ENCODE results near the gene AFF1.

AFF1 gene, protein sequence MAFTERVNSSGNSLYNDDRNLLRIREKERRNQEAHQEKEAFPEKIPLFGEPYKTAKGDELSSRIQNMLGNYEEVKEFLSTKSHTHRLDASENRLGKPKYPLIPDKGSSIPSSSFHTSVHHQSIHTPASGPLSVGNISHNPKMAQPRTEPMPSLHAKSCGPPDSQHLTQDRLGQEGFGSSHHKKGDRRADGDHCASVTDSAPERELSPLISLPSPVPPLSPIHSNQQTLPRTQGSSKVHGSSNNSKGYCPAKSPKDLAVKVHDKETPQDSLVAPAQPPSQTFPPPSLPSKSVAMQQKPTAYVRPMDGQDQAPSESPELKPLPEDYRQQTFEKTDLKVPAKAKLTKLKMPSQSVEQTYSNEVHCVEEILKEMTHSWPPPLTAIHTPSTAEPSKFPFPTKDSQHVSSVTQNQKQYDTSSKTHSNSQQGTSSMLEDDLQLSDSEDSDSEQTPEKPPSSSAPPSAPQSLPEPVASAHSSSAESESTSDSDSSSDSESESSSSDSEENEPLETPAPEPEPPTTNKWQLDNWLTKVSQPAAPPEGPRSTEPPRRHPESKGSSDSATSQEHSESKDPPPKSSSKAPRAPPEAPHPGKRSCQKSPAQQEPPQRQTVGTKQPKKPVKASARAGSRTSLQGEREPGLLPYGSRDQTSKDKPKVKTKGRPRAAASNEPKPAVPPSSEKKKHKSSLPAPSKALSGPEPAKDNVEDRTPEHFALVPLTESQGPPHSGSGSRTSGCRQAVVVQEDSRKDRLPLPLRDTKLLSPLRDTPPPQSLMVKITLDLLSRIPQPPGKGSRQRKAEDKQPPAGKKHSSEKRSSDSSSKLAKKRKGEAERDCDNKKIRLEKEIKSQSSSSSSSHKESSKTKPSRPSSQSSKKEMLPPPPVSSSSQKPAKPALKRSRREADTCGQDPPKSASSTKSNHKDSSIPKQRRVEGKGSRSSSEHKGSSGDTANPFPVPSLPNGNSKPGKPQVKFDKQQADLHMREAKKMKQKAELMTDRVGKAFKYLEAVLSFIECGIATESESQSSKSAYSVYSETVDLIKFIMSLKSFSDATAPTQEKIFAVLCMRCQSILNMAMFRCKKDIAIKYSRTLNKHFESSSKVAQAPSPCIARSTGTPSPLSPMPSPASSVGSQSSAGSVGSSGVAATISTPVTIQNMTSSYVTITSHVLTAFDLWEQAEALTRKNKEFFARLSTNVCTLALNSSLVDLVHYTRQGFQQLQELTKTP

DNA sequence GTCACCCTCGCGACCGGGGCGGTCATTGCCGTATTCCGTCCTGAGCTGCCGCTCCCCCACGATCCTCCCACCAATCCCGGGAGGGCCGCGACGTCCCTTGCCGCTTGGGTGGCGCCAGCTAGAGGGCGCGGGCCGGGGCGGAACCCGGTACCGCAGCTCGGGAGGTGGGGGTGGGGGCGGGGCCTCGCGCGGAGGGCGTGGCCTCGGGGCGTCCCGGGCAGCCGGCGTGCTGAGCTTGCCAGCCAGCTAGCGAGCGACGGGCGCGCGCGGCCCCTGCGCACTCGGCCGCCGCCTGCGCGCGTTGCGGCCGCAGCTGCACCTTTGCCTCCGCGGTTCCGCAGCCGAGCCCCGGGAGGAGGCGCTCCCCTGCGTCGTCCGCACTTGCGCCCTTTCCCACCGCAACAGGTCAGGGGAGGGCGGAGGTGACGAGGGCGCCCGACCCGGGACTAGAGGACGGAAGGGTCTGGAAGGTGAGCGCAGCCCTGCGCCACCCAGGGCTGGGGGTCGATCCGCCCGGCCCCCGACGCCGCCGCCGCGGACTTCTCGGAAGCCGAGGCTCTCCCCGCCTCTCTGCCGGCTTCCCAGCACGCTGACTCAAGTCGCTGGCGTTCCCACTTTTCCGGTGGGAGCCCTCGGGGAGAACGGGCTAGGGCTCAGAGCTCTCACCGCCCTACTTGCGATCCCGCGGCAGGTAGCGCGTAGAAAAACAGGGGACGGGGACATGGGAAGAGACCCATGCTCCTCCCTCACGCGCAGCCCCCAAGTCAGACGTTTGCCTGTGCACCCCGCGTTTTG is at the start of gene AFF1:
AFF1 (plus strand) TSS at position 241 of the 795 bp plus-strand sequence. CDS start 13,523 bp downstream, outside the sequence.
- peak; percentile 93 for DNase-seq

DNA sequence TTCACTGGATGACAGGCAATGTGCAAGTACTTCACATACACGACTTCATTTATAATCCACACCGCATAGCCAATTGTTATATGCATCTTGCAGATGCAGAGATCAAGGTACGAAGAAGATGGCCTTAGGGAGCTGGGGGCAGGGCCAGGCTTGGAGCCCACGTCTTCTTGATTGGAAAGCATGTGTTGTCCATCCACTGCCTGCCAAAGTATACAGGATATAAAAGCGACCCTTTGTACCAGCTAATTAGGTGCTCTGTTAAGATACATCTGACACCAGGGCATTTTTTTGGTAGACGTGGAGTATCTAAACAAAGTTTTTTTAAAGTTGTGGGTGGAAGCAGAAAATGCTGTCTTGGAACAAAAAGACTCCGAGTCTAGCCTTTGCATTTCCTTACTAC is 44.0 kb upstream of the AFF1 start:
- DNase-seq: no peak

GRCh38 chr4:86891762-86892635 is 42.8 kb upstream of the AFF1 start, which contains the start of gene C4orf36:
C4orf36 (minus strand) TSS chr4:86892422; CDS start chr4:86891520, 902 bp downstream.
- DNase-seq: peak; percentile 72

DNA sequence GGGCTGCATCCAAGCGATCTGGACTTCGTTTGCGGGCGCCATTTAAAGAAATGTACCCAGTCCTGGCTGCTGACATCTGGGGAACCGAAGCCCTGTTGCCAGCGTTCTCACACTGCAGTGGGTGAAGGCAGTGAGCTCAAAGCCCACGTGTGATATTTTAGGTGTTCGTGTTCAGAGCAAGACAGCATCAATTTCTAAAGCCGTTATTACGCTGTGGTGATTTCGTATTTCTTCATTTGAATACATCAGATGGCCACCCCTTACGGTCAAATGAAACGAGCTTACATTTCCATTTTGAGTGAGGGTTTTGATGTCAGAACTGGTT is 42.2 kb upstream of the AFF1 start:
- DNase-seq: no peak

DNA sequence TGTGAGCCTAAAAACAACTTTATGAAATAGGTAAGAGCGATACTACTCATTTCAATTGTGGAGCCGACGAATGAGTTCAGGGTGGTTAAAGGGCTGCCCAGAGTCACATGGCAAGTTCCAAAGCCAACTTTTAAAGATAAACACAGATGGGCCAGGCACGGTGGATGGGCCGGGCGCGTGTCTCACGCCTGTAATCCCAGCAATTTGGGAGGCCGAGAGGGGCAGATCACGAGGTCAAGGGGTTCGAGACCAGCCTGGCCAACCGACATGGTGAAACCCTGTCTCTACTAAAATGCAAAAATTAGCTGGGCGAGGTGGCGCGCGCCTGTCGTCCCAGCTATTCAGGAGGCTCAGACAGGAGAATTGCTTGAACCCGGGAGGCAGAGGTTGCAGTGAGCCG is 41.7 kb upstream of the AFF1 start:
- no peak for DNase-seq

GRCh38 chr4:86894455-86894854 is 40.4 kb upstream of the AFF1 start:
- DNase-seq: no peak

DNA sequence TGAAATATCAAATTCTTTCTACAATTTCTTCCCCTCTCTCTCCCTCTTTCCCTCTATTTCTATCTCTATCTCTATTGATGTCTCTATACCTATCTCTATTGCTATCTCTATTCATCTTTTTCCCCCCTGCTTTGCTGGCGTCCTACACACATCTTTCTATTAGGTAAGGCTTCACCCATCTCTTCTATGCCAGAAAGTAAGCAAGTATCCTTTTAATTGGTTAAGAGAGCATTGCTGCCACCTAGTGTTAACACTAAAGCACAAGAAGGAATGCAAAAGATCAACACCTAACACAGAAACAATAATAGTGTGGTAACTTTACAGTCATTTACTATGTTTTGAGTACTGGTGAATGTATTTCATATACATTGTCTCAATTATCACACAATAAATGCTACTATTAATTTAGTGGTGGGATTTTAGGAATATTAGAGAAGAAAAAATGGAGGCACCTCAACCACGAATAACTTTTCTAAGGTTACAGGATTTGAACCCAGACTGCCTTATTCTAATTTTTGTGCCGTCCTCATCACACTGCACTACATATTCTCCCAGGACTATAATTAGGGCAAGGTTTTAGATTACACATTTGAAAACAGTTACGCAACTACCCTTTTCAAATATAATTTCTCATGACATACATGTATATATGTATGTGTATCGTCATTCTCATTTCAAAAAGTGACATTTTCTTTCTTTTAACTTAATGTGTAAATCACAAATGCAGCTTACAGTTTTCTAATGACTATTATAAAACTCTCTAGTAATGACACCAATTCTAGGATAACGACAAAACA is 38.9 kb upstream of the AFF1 start:
- DNase-seq: no peak

DNA sequence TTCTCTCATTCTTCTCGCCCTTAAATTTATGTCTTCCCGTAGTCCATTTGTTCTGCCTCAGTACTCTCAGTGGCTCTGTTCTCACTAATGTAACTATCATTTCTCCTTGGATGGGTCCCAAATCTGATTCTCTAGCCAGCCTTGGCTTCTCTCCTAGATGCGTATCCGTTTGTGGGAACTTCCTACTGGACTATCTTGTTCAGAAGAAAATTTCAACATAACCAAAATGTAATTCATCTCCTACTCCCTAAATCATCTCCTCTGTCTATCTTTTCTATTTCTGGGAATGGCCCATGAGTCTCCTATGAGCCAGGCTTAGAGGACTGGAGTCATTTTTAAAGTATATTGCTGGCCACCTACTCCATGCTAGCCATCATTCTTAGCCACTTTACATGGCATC is 38.2 kb upstream of the AFF1 start:
- DNase-seq: no peak

DNA sequence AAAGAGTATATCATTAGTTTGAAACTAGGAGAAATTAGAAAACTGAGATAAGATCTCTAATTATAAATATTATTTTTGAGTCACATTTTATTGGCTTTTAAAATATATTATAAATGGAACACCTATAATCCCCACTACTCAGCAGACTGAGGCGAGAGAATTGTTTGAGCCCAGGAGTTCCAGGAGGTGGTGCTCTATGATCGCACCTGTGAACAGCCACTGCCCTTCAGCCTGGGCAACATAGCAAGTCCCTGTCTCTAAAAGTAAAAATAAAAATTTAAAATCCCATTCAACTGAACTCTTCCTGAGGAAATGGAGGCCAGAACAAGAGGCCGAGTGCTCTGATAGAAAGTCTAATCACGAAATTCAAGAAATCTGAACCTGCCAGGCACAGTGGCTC is 36.2 kb upstream of the AFF1 start:
- no peak for DNase-seq

- DNase-seq: no peak
Observed at GRCh38 chr4:86901864-86902263, 32.9 kb upstream of the AFF1 start.

DNA sequence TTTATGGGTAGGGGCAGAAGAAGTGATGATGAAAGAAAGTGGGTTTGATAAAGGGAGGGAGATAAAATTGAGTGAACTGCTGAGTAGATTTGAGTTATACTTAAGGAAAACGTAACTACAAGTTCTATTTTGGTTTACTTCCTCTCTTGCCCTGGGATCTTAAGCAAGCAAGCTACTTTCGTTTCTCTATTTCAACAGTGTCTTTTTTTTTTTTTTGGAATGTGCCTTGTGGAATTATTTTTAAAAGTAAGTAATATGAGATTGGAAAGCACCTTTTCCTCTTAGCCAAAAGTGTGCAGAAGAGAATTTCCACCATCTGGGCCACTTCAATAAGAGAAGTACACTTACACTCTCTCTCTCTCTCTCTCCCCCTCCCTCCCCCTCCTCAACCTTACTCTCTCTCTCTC is 26.6 kb upstream of the AFF1 start:
- no peak for DNase-seq

GRCh38 chr4:86909546-86910295 is 25.1 kb upstream of the AFF1 start:
- DNase-seq: no peak

DNA sequence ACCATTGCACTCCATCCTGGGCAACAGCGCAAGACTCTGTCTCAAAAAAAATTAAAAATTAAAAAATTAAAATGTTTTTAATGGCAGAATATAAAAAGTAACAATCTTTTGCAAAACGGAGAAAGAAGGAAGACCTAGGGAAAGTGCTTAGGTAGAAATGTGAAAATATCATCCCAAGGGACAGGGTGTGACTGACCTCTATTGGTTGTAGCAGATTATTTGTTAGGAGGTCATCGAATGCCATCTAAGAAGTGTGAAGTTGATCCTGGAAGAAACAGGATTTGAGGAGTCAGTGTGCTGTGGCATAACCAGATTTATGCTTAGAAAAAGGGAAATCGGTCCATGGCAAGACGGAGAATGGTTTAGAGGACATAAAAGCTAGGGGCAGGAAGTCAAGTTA is 24.4 kb upstream of the AFF1 start:
- no peak for DNase-seq

DNA sequence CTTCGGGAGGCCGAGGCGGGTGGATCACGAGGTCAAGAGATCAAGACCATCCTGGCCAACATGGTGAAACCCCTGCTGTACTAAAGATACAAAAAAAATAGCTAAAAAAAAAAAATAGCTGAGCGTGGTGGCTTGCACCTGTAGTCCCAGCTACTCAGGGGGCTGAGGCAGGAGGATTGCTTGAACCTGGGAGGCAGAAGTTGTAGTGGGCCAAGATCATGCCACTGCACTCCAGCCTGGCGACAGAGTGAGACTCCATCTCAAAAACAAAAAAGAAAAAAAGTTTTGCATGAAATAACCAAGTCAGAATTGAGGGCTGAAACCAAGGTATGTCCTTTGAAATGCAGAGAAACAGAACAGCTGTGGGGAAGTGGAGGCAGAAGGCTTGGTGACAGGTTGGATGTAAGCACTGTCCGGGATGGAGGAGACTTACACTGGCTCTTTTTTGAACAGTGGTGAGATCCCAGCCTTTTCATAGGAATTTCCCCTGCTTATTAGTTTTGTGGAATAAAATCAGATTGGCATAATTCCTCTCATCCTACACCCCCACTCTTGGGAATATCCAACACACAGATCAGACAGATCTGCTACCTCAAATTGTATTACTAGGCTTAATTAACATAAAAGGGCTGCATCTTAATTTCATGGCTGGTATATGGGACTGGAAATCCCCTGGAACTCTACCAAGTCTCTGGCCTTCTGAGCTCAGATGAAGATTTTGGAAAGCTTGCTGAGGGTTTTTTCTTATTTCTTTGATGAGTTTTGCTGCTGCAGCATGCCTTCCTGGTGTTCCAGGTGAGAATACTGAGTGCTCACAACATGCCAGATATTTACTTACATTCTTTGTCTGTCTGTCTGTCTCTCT is 23.8 kb upstream of the AFF1 start:
- no peak for DNase-seq

DNA sequence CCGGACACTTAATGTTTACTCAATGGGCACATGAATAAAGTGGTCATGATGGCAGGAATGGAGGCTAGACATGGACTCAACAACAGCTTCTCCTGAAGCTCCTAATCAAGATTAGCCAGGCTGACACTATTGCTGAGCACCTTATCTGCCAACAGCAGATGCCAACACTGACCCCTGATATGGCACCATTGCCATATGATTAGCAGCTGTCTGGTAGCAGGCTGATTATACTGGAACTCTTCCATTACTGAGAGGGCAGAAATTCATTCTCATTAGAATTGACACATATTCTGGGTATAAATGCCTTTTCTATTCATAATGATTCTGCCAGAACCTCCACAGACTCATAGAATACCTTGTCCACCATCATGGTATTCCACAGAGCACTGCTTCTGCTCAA is 18.4 kb upstream of the AFF1 start:
- DNase-seq: peak; percentile 1

DNA sequence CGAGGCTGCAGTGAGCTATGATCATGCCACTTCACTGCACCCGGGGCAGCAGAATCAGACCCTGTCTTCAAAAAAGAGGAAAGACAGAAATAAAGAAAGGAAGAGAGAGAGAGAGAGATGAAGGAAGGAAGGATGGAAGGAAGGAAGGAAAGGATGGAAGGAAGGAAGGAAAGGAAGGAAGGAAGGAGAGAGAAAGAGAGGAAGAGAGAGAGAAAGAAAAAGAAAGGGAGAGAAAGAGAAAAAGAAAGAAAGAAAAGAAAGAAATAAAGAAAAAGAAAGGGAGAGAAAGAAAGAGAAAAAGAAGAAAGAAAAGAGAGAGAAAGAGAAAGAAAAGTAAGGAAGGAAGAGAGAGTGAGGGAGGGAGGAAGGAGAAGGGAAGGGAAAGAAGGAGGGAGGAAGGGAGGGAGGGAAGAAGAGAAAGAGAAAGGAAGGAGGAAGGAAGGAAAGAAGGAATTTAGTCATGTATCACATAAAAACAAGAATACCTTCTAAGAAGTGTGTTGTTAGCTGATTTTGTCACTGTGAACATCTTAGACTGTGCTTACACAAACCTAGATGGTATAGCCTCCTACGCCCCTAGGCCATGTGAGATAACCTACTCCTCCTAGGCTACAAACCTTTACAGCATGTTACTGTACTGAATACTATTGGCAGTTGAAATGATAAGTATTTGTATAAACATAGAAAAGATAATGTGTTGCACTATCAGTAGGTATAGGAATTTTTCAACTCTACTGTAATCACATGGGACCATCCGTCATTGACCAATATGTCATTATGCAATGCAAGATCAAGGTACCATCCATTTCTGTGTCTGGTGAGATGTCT is 17.4 kb upstream of the AFF1 start:
- no peak for DNase-seq

- peak; percentile 4 for DNase-seq
Observed at GRCh38 chr4:86918539-86919072, 16.2 kb upstream of the AFF1 start.

Measured in activated CD8-positive, alpha-beta memory T cell treated with anti-CD3 and anti-CD28 coated beads for 24 hours (primary cell).